Muscle of leg (tissue), 11 donors: Measurements from ENCODE around the gene FBXO41. TPM values are rescaled to one million over a fixed set of nuclear protein-coding genes. Genes with fewer than 3 reads are reported as not detected.

Source experiments
- DNase-seq: peaks from one replicate; pipeline ENCODE4 v3.0.0; 2013
- H3K27ac ChIP-seq: one replicate; pipeline ENCODE4 v1.5.1; 2013; ENCODE audit warnings: mild to moderate bottlenecking, low read length, control low read depth
- H3K27me3 ChIP-seq: one replicate; pipeline ENCODE4 v1.6.1; 2013; ENCODE audit warnings: low read length; ENCODE audit not compliant: control insufficient read depth, insufficient read depth
- H3K36me3 ChIP-seq: one replicate; pipeline ENCODE4 v1.6.1; 2013; ENCODE audit warnings: low read length; ENCODE audit not compliant: control insufficient read depth, insufficient read depth
- H3K4me1 ChIP-seq: one replicate; pipeline ENCODE4 v1.6.1; 2013; ENCODE audit warnings: low read length; ENCODE audit not compliant: control insufficient read depth, insufficient read depth
- H3K4me3 ChIP-seq: one replicate; pipeline ENCODE4 v1.5.1; 2013; ENCODE audit warnings: low read length, control low read depth
- H3K9me3 ChIP-seq: replicated peaks from 2 replicates; pipeline ENCODE4 v1.6.1; 2013; ENCODE audit warnings: low read depth, low read length; ENCODE audit not compliant: control insufficient read depth
- WGBS: methylation state at CpG from one replicate; pipeline ENCODE4 v1.1.5; 2013; ENCODE audit warnings: missing lambda C conversion rate; ENCODE audit not compliant: insufficient coverage; 5-methylcytosine and 5-hydroxymethylcytosine counted together
- polyA plus RNA-seq, 8 donors: library from polyadenylated mRNA; unstranded; fragments of 120-200 nt; gene quantifications; one replicate each; pipeline versions ENCODE4 v1.2.1 to v1.2.3, GENCODE V29; 2013; ENCODE audit warnings: inconsistent platforms in 1 of 8, low replicate concordance in 1 of 8; ENCODE audit not compliant: insufficient read length in 8 of 8, insufficient read depth in 1 of 8
- total RNA-seq: library from RNA; stranded (reverse); fragments of 120-200 nt; gene quantifications from one replicate; pipeline ENCODE4 v1.2.4, GENCODE V29; 2013

Gene FBXO41
- total and polyA plus RNA-seq, 9 donors = 0.09 to 0.40 (median 0.27) TPM

GRCh38 chr2:73214120-73215035 lies 69.9 kb downstream of the FBXO41 start, which contains the start of gene SMYD5:
Gene SMYD5, plus strand, starts transcription at chr2:73214245. Its CDS starts 22 bp downstream, at chr2:73214267.
- H3K27me3 ChIP-seq = no peaks in the 10 kb centered on the region
- peaks cover 4% of the 10 kb centered on the region for H3K36me3 ChIP-seq
- H3K27ac ChIP-seq = peak within 1 kb of the TSS; percentile 74
- under 1% methylated on average over 60 of the region's 64 CpGs for WGBS
- H3K4me3 ChIP-seq = peak within 1 kb of the TSS; percentile 82
- peaks cover 11% of the 10 kb centered on the region for H3K4me1 ChIP-seq
- peak; percentile 87 for DNase-seq
- H3K9me3 ChIP-seq = no peaks in the 10 kb centered on the region

DNA sequence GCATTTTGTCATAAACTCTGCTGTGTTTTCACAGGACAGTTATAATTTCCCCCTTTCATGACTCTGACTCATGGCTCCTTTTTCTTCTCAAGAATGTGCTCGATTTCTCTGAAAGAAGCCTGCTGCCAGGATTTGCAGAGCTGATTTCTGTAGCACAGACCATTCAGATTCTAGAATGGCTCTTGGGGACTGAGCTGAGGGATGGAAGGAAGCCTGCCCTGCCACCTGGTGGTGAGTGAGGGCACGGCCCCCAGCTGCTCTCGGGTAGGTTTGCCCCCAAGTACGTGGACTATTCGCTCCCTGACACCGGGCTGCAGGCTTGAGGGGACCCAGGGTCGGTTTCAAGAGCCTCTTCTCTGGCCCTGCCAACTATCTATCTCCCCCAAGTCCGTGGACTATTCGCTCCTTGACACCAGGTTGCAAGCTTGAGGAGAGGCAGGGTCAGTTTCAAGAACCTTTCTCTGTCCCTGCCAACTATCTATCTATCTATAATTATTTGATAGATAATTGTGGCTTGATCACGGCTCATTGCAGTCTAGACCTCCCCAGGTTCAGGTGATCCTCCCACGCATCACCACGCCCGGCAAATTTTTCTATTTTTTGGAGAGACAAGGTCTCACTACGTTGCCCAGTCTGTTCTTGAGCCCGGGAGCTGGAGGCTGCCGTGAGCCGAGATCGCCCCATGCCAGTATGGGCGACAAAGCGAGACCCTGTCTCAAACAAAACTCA lies 71.7 kb downstream of the FBXO41 start:
- Histone ChIP-seq H3K27me3 (no peaks in the 10 kb centered on the region), H3K36me3 (no peaks in the 10 kb centered on the region), H3K27ac (no peak overlapping the region), H3K4me1 (peaks cover 11% of the 10 kb centered on the region), H3K9me3 (no peaks in the 10 kb centered on the region), H3K4me3 (no peak overlapping the region)
- WGBS = 69% methylated on average over 12 of the region's 20 CpGs
- DNase-seq = peak; percentile 67

DNA sequence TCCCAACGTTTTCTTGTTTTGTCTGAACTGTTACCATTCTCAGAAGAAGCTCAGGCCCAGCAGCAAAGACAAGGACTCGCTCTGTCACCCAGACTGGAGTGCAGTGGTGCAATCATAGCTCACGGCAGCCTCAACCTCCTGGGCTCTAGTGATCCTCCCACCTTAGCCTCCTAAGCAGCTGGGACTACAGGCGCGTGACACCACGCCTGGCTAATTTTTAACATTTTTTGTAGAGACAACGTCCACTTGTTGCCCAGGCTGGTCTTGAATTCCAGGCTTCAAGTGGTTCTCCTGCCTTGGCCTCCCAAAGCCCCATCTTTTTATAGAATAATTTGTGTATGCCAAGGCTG lies 72.2 kb downstream of the FBXO41 start:
- H3K4me3 ChIP-seq = no peak overlapping the region
- no peak overlapping the region for H3K27ac ChIP-seq
- no peaks in the 10 kb centered on the region for H3K36me3 ChIP-seq
- 79% methylated on average over 3 of the region's 7 CpGs for WGBS
- DNase-seq = no peak
- H3K9me3 ChIP-seq = no peaks in the 10 kb centered on the region
- H3K4me1 ChIP-seq = peaks cover 11% of the 10 kb centered on the region
- H3K27me3 ChIP-seq = peaks cover 1% of the 10 kb centered on the region

DNA sequence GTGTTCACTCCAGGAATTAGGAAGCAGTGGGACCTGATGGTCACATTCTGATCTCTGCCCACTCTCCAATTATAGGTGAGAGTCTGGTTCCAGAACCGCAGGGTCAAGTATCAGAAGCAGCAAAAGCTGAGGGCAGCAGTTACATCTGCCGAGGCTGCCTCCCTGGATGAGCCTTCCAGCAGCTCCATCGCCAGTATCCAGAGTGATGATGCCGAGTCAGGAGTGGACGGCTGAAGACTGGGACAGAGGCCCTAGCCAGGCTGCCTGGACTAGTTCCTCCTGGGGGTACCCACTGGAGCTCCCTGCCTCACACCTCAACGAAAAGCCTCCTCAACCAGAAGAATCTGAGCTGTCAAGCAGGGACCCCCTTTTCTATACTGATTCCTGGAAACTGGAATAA lies 73.6 kb downstream of the FBXO41 start:
- Histone ChIP-seq H3K4me1 (peaks cover 11% of the 10 kb centered on the region), H3K27me3 (peaks cover 8% of the 10 kb centered on the region), H3K4me3 (no peak overlapping the region), H3K36me3 (no peaks in the 10 kb centered on the region), H3K9me3 (no peaks in the 10 kb centered on the region), H3K27ac (no peak overlapping the region)
- DNase-seq = no peak
- WGBS = 84% methylated on average over 4 of the region's 6 CpGs

DNA sequence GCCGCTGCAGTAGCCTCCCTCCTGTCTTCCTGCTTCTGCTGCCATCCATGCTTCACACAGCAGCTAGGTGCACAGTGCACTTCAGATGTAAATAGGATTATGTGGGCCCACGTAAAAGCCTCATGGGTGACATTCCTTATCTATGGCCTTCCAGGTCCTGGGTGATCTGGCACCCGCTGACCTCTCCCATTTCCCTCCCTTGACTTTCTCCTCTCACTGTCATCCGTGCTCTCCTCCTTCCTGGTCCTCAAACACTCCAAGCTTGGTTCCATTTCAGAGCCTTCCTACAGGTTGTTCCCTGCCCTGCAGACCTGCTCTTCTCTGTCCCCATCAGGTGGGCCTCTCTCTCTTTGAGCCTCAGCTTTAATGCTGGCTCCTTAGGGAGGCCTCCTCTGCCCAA lies 74.3 kb downstream of the FBXO41 start:
- WGBS = 86% methylated on average over 3 of the region's 4 CpGs
- H3K36me3 ChIP-seq = no peaks in the 10 kb centered on the region

DNA sequence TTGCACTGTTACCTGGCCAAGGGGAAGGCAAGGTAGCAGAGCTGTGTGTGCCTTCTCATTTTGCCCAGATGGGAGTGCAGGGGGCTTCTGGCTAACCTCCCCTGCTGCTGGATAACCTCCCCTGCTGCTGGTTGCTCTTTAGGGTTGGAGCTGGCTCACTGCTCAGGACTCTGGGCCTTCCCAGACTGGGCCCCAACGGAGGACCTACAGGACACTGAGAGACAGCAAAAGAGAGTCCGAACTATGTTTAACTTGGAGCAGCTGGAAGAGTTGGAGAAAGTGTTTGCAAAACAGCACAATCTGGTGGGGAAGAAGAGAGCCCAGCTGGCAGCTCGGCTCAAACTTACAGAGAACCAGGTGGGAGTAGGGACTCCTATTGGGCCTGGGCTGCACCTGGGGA lies 76.0 kb downstream of the FBXO41 start:
- H3K27ac ChIP-seq = no peak overlapping the region
- no peak overlapping the region for H3K4me3 ChIP-seq
- H3K27me3 ChIP-seq = peaks cover 32% of the 10 kb centered on the region
- H3K36me3 ChIP-seq = no peaks in the 10 kb centered on the region
- H3K4me1 ChIP-seq = peaks cover 6% of the 10 kb centered on the region
- no peaks in the 10 kb centered on the region for H3K9me3 ChIP-seq
- WGBS = 13% methylated on average over 2 of the region's 3 CpGs
- no peak for DNase-seq

More for the DNA sequence above, 74.3 kb downstream of the FBXO41 start:
- Histone ChIP-seq H3K4me3 (no peak overlapping the region), H3K4me1 (peaks cover 11% of the 10 kb centered on the region), H3K27me3 (peaks cover 15% of the 10 kb centered on the region), H3K27ac (no peak overlapping the region), H3K9me3 (no peaks in the 10 kb centered on the region)
- no peak for DNase-seq

- Histone ChIP-seq H3K27me3 (peaks cover 57% of the 10 kb centered on the region), H3K27ac (no peak overlapping the region), H3K9me3 (peaks cover 2% of the 10 kb centered on the region), H3K36me3 (no peaks in the 10 kb centered on the region), H3K4me1 (peaks cover 14% of the 10 kb centered on the region), H3K4me3 (no peak overlapping the region)
- no peak for DNase-seq
- WGBS = no CpG with 5 or more reads among the region's 6 CpGs
These were observed 78.7 kb downstream of the FBXO41 start for GRCh38 chr2:73205611-73206010.

Other genes starting within 250 kb of the FBXO41 start
- 6.0 TPM for gene SFXN5, start 212.8 kb downstream of the FBXO41 start, total RNA-seq
- 1 to 10 TPM; 6.0 to 9.0 (median 6.3) TPM for gene SFXN5, start 212.8 kb downstream of the FBXO41 start, polyA plus RNA-seq
- 11.0 TPM for gene RAB11FIP5, start 171.5 kb downstream of the FBXO41 start, total RNA-seq
- gene RAB11FIP5, start 171.5 kb downstream of the FBXO41 start, polyA plus RNA-seq = 10 to 100 TPM in 7 of 8 donors, 1 to 10 TPM in 1; 9.6 to 18.9 (median 13.8) TPM
- gene NOTO, start 81.9 kb downstream of the FBXO41 start, total RNA-seq = not detected
- gene NOTO, start 81.9 kb downstream of the FBXO41 start, polyA plus RNA-seq = under 1 TPM in 5 of 8 donors, not detected in 3; 0.05 to 0.08 (median 0.05) TPM
- 31.8 TPM for gene SMYD5, start 70.2 kb downstream of the FBXO41 start, total RNA-seq
- gene SMYD5, start 70.2 kb downstream of the FBXO41 start, polyA plus RNA-seq = 10 to 100 TPM; 26.2 to 35.6 (median 29.3) TPM
- gene PRADC1, start 51.2 kb downstream of the FBXO41 start, total RNA-seq = 41.0 TPM
- 10 to 100 TPM; 26.0 to 37.4 (median 32.6) TPM for gene PRADC1, start 51.2 kb downstream of the FBXO41 start, polyA plus RNA-seq
- gene CCT7, start 50.2 kb downstream of the FBXO41 start, total RNA-seq = 208 TPM
- gene CCT7, start 50.2 kb downstream of the FBXO41 start, polyA plus RNA-seq = 100 to 1,000 TPM; 166 to 211 (median 194) TPM
- gene EGR4, start 9.1 kb upstream of the FBXO41 start, total RNA-seq = not detected
- under 1 TPM in 1 of 8 donors, not detected in 7; 0.06 TPM for gene EGR4, start 9.1 kb upstream of the FBXO41 start, polyA plus RNA-seq
- gene ALMS1, start 101.4 kb upstream of the FBXO41 start, total RNA-seq = 25.7 TPM
- 10 to 100 TPM; 15.4 to 24.1 (median 20.8) TPM for gene ALMS1, start 101.4 kb upstream of the FBXO41 start, polyA plus RNA-seq